H9 (cell line): ENCODE measurements around the gene NDC1. TPM values are rescaled to one million over a fixed set of nuclear protein-coding genes. Genes with fewer than 3 reads are reported as not detected.

Experiments used
- DNase-seq: peaks from one replicate; pipeline ENCODE4 v3.0.0-alpha.2; 2017
- H2AFZ ChIP-seq: one replicate; pipeline ENCODE4 v1.6.1; 2013; ENCODE audit warnings: mild to moderate bottlenecking, low read length, control low read depth, moderate library complexity
- H2AK5ac ChIP-seq: 2 replicates; pipeline ENCODE4 v1.6.1; 2013; ENCODE audit warnings: low read length, control low read depth, mixed read lengths; ENCODE audit not compliant: insufficient read length
- H2BK120ac ChIP-seq: one replicate; pipeline ENCODE4 v1.6.1; 2013; ENCODE audit warnings: low read depth, mild to moderate bottlenecking, low read length, control low read depth, inconsistent platforms; ENCODE audit not compliant: poor library complexity, severe bottlenecking
- H2BK12ac ChIP-seq: 2 replicates; pipeline ENCODE4 v1.6.1; 2013; ENCODE audit warnings: low read length, control low read depth, mixed read lengths, low read depth; ENCODE audit not compliant: insufficient read length
- H2BK15ac ChIP-seq: 2 replicates; pipeline ENCODE4 v1.6.1; 2013; ENCODE audit warnings: low read depth, low read length, control low read depth
- H2BK20ac ChIP-seq: one replicate; pipeline ENCODE4 v1.6.1; 2013; ENCODE audit warnings: low read depth, mild to moderate bottlenecking, low read length, control low read depth, inconsistent platforms; ENCODE audit not compliant: poor library complexity, severe bottlenecking
- H2BK5ac ChIP-seq: 2 replicates; pipeline ENCODE4 v1.6.1; 2013; ENCODE audit warnings: low read length, control low read depth, mixed read lengths; ENCODE audit not compliant: insufficient read length
- H3K14ac ChIP-seq: 2 replicates; pipeline ENCODE4 v1.6.1; 2013; ENCODE audit warnings: low read length, control low read depth; ENCODE audit not compliant: insufficient read depth
- H3K18ac ChIP-seq: 2 replicates; pipeline ENCODE4 v1.6.1; 2013; ENCODE audit warnings: low read depth, mild to moderate bottlenecking, mixed read lengths, low read length, control low read depth; ENCODE audit not compliant: insufficient read length
- H3K23ac ChIP-seq: 2 replicates; pipeline ENCODE4 v1.6.1; 2013; ENCODE audit warnings: low read length, control low read depth, mixed read lengths, low read depth; ENCODE audit not compliant: insufficient read length
- H3K23me2 ChIP-seq: 2 replicates; pipeline ENCODE4 v1.6.1; 2013; ENCODE audit warnings: low read depth, mild to moderate bottlenecking, mixed read lengths, low read length, control low read depth; ENCODE audit not compliant: insufficient read length, poor library complexity, severe bottlenecking
- H3K27ac ChIP-seq: 2 replicates; pipeline ENCODE4 v1.5.1; 2013; ENCODE audit warnings: low read length, control low read depth, mixed read lengths, low read depth; ENCODE audit not compliant: insufficient read length
- H3K27me3 ChIP-seq: 2 replicates; pipeline ENCODE4 v1.6.1; 2013; ENCODE audit warnings: low read length, control low read depth, inconsistent platforms; ENCODE audit not compliant: insufficient read depth
- H3K4ac ChIP-seq: 2 replicates; pipeline ENCODE4 v1.6.1; 2013; ENCODE audit warnings: low read depth, mild to moderate bottlenecking, control low read depth, inconsistent platforms, low read length, moderate library complexity
- H3K4me1 ChIP-seq: 2 replicates; pipeline ENCODE4 v1.6.1; 2013; ENCODE audit warnings: low read length, control low read depth, inconsistent platforms; ENCODE audit not compliant: insufficient read depth
- H3K4me2 ChIP-seq: 2 replicates; pipeline ENCODE4 v1.6.1; 2013; ENCODE audit warnings: low read length, control low read depth, mixed read lengths; ENCODE audit not compliant: insufficient read length, insufficient read depth
- H3K56ac ChIP-seq: 2 replicates; pipeline ENCODE4 v1.6.1; 2013; ENCODE audit warnings: low read depth, mild to moderate bottlenecking, mixed read lengths, low read length, control low read depth; ENCODE audit not compliant: insufficient read length
- H3K79me1 ChIP-seq: 2 replicates; pipeline ENCODE4 v1.6.1; 2013; ENCODE audit warnings: low read depth, mild to moderate bottlenecking, moderate library complexity, low read length, control low read depth, inconsistent platforms; ENCODE audit not compliant: insufficient read depth, poor library complexity, severe bottlenecking
- H3K79me2 ChIP-seq: 2 replicates; pipeline ENCODE4 v1.6.1; 2013; ENCODE audit warnings: low read length, control low read depth, inconsistent platforms; ENCODE audit not compliant: insufficient read depth
- H3K9ac ChIP-seq: 2 replicates; pipeline ENCODE4 v1.6.1; 2013; ENCODE audit warnings: low read length, control low read depth, mixed read lengths; ENCODE audit not compliant: insufficient read length; ENCODE audit errors: extremely low read depth
- H3K9me3 ChIP-seq: one replicate; pipeline ENCODE4 v1.6.1; 2013; ENCODE audit warnings: low read depth, low read length, inconsistent platforms; ENCODE audit not compliant: control insufficient read depth
- H3T11ph ChIP-seq: one replicate; pipeline ENCODE4 v1.6.1; 2013; ENCODE audit warnings: mild to moderate bottlenecking, low read length, control low read depth, inconsistent platforms
- H4K20me1 ChIP-seq: one replicate; pipeline ENCODE4 v1.6.1; 2013; ENCODE audit not compliant: control insufficient read depth, insufficient read length, insufficient read depth
- H4K5ac ChIP-seq: 2 replicates; pipeline ENCODE4 v1.6.1; 2013; ENCODE audit warnings: low read depth, mild to moderate bottlenecking, mixed read lengths, low read length, control low read depth; ENCODE audit not compliant: insufficient read length
- H4K8ac ChIP-seq: replicated peaks from 2 replicates; pipeline ENCODE4 v1.6.1; 2013; ENCODE audit warnings: low read length, control low read depth, mixed read lengths, low read depth; ENCODE audit not compliant: insufficient read length
- H4K91ac ChIP-seq: 2 replicates; pipeline ENCODE4 v1.6.1; 2013; ENCODE audit warnings: low read depth, mild to moderate bottlenecking, moderate library complexity, mixed read lengths, low read length, control low read depth; ENCODE audit not compliant: insufficient read length
- H3K27ac Mint-ChIP-seq, 3 experiments: 2 replicates in 2 of 3; 3 replicates in 1 of 3; pipeline ENCODE4 v1.8.0; 2020 to 2021; ENCODE audit warnings: mixed read lengths in 3 of 3, mild to moderate bottlenecking in 1 of 3, moderate library complexity in 1 of 3
- H3K27me3 Mint-ChIP-seq: 2 replicates; pipeline ENCODE4 v1.8.0; 2021; ENCODE audit warnings: low read depth, mild to moderate bottlenecking, moderate library complexity, mixed read lengths
- H3K36me3 Mint-ChIP-seq, 3 experiments: 2 replicates in 2 of 3; 3 replicates in 1 of 3; pipeline ENCODE4 v1.8.0; 2020 to 2021; ENCODE audit warnings: low read depth in 3 of 3, mixed read lengths in 3 of 3; ENCODE audit not compliant: insufficient read depth in 1 of 3
- H3K4me1 Mint-ChIP-seq, 2 experiments: 2 replicates each; pipeline ENCODE4 v1.8.0; 2020; ENCODE audit warnings: mixed read lengths in 2 of 2
- H3K4me3 Mint-ChIP-seq, 2 experiments: 2 replicates in 1 of 2; 3 replicates in 1 of 2; pipeline ENCODE4 v1.8.0; 2020 to 2021; ENCODE audit warnings: mild to moderate bottlenecking in 2 of 2, mixed read lengths in 2 of 2, moderate library complexity in 1 of 2
- H3K9me3 Mint-ChIP-seq, 2 experiments: 2 replicates in 1 of 2; 3 replicates in 1 of 2; pipeline ENCODE4 v1.8.0; 2020; ENCODE audit warnings: mild to moderate bottlenecking in 2 of 2, mixed read lengths in 2 of 2, moderate library complexity in 1 of 2
- WGBS: extraction: QIAGEN DNeasy Blood & Tissue Kit; methylation state at CpG from one replicate; pipeline ENCODE4 v1.1.7; 2013; ENCODE audit warnings: missing lambda C conversion rate, low lambda C conversion rate, mixed read lengths; ENCODE audit not compliant: insufficient read length; ENCODE audit errors: extremely low coverage; 5-methylcytosine and 5-hydroxymethylcytosine counted together
- total RNA-seq: library from RNA; stranded (reverse); gene quantifications from 2 replicates; pipeline ENCODE4 v1.2.1, GENCODE V29; 2021
- TF ChIP-seq, protein P1 (sequence below): fragments of 200-600 bp; sonication (generic); conservative IDR thresholded peaks from 3 replicates; pipeline ENCODE4 v1.8.0; 2021; ENCODE audit warnings: antibody characterized with exemption, mild to moderate bottlenecking

NDC1 gene
- total RNA-seq, 1 experiment from 2014 or later: 49.3 TPM

DNA sequence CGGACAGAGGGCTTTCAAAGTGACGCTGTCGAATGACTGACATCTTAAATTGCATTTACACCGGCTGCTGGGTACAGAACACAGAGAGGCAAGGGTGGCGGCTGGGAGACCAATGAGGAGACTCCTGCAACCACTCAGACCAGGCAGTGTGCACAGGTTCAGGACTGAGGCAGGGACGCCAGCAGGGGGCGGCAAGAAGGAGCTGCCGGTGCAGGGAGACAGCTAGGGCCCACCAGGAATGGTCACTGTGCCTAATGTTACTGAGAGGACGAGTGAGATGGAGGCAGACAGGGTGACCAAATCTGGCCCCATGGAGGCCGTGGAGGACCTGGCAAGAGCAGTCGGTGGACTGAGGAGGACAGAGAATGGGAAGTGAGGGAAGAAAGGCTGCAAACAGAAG is 122.6 kb downstream of the NDC1 start:
- Histone ChIP-seq H4K20me1 (no peaks in the 10 kb centered on the region), H3K23ac (no peak overlapping the region), H4K91ac (no peak overlapping the region), H3K9ac (no peak overlapping the region), H2BK12ac (no peak overlapping the region), H4K5ac (no peak overlapping the region), H3K56ac (no peak overlapping the region), H2BK15ac (no peak overlapping the region), H2AFZ (no peak overlapping the region), H2BK120ac (no peak overlapping the region), H3K4ac (no peak overlapping the region), H3K23me2 (no peaks in the 10 kb centered on the region), H3K79me2 (no peaks in the 10 kb centered on the region), H3K4me2 (no peak overlapping the region), H3K9me3 (no peaks in the 10 kb centered on the region), H3K27me3 (no peaks in the 10 kb centered on the region), H2BK20ac (no peak overlapping the region), H3K4me1 (no peaks in the 10 kb centered on the region; the same call in 1 of the 2 replicates), H3T11ph (no peak overlapping the region), H2AK5ac (no peak overlapping the region), H3K14ac (no peak overlapping the region), H2BK5ac (no peak overlapping the region), H3K27ac (no peak overlapping the region), H4K8ac (no peak overlapping the region), H3K18ac (no peak overlapping the region), H3K79me1 (no peaks in the 10 kb centered on the region)
- Mint-ChIP-seq H3K4me1 (peaks cover 0 to 12% of the 10 kb centered on the region in 2 experiments; a peak in 3 of 4 replicates), H3K9me3 (peaks cover 0 to 3% of the 10 kb centered on the region in 2 experiments; a peak in 3 of 5 replicates), H3K27me3 (peaks cover 11% of the 10 kb centered on the region), H3K4me3 (no peak overlapping the region), H3K27ac (no peak overlapping the region), H3K36me3 (no peaks in the 10 kb centered on the region)
- DNase-seq: peak; percentile 85
- TF ChIP-seq, protein P1, sequence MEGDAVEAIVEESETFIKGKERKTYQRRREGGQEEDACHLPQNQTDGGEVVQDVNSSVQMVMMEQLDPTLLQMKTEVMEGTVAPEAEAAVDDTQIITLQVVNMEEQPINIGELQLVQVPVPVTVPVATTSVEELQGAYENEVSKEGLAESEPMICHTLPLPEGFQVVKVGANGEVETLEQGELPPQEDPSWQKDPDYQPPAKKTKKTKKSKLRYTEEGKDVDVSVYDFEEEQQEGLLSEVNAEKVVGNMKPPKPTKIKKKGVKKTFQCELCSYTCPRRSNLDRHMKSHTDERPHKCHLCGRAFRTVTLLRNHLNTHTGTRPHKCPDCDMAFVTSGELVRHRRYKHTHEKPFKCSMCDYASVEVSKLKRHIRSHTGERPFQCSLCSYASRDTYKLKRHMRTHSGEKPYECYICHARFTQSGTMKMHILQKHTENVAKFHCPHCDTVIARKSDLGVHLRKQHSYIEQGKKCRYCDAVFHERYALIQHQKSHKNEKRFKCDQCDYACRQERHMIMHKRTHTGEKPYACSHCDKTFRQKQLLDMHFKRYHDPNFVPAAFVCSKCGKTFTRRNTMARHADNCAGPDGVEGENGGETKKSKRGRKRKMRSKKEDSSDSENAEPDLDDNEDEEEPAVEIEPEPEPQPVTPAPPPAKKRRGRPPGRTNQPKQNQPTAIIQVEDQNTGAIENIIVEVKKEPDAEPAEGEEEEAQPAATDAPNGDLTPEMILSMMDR: peak; percentile 74
- no CpG with 5 or more reads among the region's 11 CpGs for whole genome bisulfite sequencing

Other genes with a start within 250 kb of the NDC1 start
- 0.11 and 0.28 TPM in 2 replicates for gene GLIS1, start 99.1 kb downstream of the NDC1 start, total RNA-seq
- gene YIPF1, start 51.5 kb upstream of the NDC1 start, total RNA-seq: 29.1 and 33.1 TPM in 2 replicates
- gene DIO1, start 55.9 kb upstream of the NDC1 start, total RNA-seq: not detected in 2 replicates
- 33.6 and 36.8 TPM in 2 replicates for gene IFT25, start 107.4 kb upstream of the NDC1 start, total RNA-seq
- 36.3 and 38.2 TPM in 2 replicates for gene LRRC42, start 108.1 kb upstream of the NDC1 start, total RNA-seq
- gene LDLRAD1, start 179.9 kb upstream of the NDC1 start, total RNA-seq: not detected in 2 replicates
- gene TMEM59, start 214.9 kb upstream of the NDC1 start, total RNA-seq: 111 and 131 TPM in 2 replicates
- 4.8 and 5.3 TPM in 2 replicates for gene TCEANC2, start 215.3 kb upstream of the NDC1 start, total RNA-seq